RWPE2 (cell line): ENCODE results near the gene SLC39A9.

Experiments used
- ATAC-seq: fragments of 200-7000 bp; cut with Tn5 transposase; 3 replicates; pipeline ENCODE4 v1.9.1; 2021; ENCODE audit warnings: low read depth
- DNase-seq: peaks from one replicate; pipeline ENCODE4 v3.0.0-alpha.2; 2020; ENCODE audit warnings: low spot score
- H3K27ac ChIP-seq: fragments of 450-650 bp; 2 replicates; pipeline ENCODE4 v1.5.1; 2017; ENCODE audit warnings: mild to moderate bottlenecking; ENCODE audit not compliant: poor library complexity, severe bottlenecking
- H3K27me3 ChIP-seq: fragments of 250-450 bp; sonication (Bioruptor Pico); 2 replicates; pipeline ENCODE4 v1.5.1; 2021; ENCODE audit warnings: mild to moderate bottlenecking, moderate library complexity; ENCODE audit not compliant: insufficient read depth, poor library complexity, severe bottlenecking
- H3K36me3 ChIP-seq: fragments of 250-450 bp; sonication (Bioruptor Pico); 2 replicates; pipeline ENCODE4 v1.5.1; 2020; ENCODE audit warnings: low read depth, mild to moderate bottlenecking, moderate library complexity
- H3K4me1 ChIP-seq: fragments of 250-450 bp; sonication (Bioruptor Pico); 2 replicates; pipeline ENCODE4 v1.5.1; 2021; ENCODE audit warnings: mild to moderate bottlenecking, moderate library complexity; ENCODE audit not compliant: insufficient read depth, poor library complexity, severe bottlenecking
- H3K4me3 ChIP-seq: fragments of 250-450 bp; sonication (Bioruptor Pico); 2 replicates; pipeline ENCODE4 v1.5.1; 2021; ENCODE audit warnings: mild to moderate bottlenecking, moderate library complexity; ENCODE audit not compliant: severe bottlenecking
- H3K9me3 ChIP-seq: fragments of 250-450 bp; sonication (Bioruptor Pico); 2 replicates; pipeline ENCODE4 v1.5.1; 2021; ENCODE audit warnings: mild to moderate bottlenecking, moderate library complexity; ENCODE audit not compliant: severe bottlenecking
- TF ChIP-seq, protein P1 (sequence below): fragments of 450-650 bp; IDR thresholded peaks from one replicate; pipeline ENCODE4 v1.5.1; 2017; ENCODE audit warnings: mild to moderate bottlenecking, moderate library complexity; ENCODE audit not compliant: poor library complexity, severe bottlenecking

SLC39A9 gene

DNA sequence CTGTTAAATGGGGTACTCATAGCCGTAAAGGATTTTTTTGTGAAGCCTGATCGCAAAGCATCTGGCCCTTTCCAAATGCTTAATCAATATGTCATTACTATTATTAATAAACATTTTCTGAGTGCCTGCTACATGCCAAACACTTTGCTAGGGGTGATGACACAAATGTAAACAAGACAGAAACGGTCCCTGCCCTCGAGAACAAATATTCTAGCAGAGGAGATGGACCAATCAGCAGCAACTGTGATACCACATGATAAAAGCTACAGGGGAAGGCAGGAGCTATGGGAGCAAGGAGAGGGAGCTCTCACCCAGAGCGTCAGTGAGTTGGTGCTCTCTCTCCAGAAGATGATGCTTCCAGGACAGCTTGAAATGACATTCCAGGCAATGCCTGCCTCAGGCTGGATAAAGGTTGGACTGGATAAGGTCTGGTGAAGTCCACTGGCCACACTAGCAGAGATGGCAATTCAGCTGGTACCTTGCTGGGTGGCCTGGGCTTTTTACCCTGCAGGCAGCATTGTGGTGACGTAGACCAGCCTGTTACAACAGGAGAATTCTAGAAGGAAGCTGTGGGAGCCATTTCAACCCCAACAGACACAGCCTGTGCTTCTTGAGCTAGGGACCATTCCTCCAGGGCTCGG, 41.5 kb upstream of the SLC39A9 start:
- Histone ChIP-seq H3K27me3 (peaks cover 3% of the 10 kb centered on the region), H3K9me3 (no peaks in the 10 kb centered on the region), H3K36me3 (no peaks in the 10 kb centered on the region), H3K27ac (no peak overlapping the region), H3K4me3 (no peak overlapping the region), H3K4me1 (no peaks in the 10 kb centered on the region)
- ATAC-seq (no peak), DNase-seq (no peak)
- TF ChIP-seq, protein P1, sequence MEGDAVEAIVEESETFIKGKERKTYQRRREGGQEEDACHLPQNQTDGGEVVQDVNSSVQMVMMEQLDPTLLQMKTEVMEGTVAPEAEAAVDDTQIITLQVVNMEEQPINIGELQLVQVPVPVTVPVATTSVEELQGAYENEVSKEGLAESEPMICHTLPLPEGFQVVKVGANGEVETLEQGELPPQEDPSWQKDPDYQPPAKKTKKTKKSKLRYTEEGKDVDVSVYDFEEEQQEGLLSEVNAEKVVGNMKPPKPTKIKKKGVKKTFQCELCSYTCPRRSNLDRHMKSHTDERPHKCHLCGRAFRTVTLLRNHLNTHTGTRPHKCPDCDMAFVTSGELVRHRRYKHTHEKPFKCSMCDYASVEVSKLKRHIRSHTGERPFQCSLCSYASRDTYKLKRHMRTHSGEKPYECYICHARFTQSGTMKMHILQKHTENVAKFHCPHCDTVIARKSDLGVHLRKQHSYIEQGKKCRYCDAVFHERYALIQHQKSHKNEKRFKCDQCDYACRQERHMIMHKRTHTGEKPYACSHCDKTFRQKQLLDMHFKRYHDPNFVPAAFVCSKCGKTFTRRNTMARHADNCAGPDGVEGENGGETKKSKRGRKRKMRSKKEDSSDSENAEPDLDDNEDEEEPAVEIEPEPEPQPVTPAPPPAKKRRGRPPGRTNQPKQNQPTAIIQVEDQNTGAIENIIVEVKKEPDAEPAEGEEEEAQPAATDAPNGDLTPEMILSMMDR, result no peak

DNA sequence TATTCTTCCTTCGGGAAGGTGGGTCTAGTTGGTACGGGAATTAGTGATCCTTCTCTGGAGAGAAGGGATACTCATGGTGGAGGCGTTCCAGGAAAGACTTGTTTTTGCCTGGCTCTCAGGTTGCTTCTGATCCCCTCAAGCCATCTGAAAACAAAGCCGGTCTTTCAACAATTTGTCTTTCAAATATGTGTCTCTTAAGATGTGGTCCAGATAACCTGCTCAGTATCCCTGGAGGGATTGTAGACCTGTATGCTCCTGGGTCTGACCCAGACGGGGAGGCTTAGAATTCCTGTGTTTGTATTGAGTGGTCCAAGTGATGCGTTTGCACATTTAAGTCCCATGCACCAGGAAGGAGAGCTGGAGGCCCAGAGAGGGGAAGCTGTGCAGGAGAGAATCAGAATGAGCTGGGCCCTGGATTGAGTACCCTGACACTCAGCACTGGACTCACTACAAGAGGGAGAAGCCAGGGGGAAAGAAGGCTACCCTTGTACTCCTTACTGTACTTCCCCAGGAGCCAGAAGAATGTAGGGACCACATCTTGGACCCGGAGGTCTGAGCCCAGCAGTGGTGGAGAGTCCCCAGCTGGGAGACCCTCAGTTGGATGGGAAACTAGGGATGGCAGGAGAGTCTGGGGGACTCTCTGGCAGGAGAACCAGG, 40.8 kb upstream of the SLC39A9 start:
- no peaks in the 10 kb centered on the region for H3K4me1 ChIP-seq
- no peaks in the 10 kb centered on the region for H3K36me3 ChIP-seq
- no peak overlapping the region for H3K27ac ChIP-seq
- no peak overlapping the region for H3K4me3 ChIP-seq
- ATAC-seq (no peak), DNase-seq (no peak)
- TF ChIP-seq, protein P1, result no peak
- peaks cover 3% of the 10 kb centered on the region for H3K27me3 ChIP-seq
- no peaks in the 10 kb centered on the region for H3K9me3 ChIP-seq

DNA sequence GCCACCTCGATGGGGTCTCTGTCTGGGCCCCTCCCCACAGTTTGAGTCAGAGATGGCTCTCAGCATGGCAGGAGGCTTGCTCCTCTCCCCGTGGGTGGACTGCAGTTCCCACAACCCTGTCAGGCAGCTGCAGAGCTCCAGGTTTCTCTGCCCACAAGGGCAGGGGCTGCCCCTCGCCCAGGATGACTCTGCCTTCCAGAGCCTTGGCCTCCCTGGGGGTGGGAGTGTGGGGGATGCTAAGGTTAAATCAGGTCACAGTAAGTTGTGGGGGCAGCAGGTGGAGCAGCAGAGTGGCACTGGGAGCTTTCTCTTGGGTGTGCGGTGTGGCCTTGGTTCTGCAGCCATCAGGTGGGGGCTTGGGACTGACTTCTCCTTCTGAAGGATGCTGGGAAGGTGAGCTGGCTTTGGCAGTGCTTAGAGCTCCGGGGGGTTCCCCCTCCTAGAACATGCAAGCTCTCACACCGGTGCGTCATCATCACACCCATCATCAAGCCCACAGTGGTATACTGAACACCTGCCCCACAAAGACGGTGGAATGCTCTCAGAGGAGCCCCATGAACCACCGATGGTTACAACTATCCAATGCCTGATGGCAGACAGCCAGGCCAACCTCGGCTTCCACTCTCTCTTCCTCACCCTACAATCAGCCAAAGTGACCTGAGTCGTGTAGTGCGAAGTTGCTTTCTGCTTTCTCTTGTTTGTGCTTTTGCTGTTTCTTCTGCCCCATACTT, 40.1 kb upstream of the SLC39A9 start:
- Histone ChIP-seq H3K4me1 (no peaks in the 10 kb centered on the region), H3K27me3 (peaks cover 3% of the 10 kb centered on the region), H3K27ac (no peak overlapping the region), H3K9me3 (no peaks in the 10 kb centered on the region), H3K36me3 (no peaks in the 10 kb centered on the region), H3K4me3 (no peak overlapping the region)
- DNase-seq (no peak), ATAC-seq (no peak)
- TF ChIP-seq, protein P1, result no peak

DNA sequence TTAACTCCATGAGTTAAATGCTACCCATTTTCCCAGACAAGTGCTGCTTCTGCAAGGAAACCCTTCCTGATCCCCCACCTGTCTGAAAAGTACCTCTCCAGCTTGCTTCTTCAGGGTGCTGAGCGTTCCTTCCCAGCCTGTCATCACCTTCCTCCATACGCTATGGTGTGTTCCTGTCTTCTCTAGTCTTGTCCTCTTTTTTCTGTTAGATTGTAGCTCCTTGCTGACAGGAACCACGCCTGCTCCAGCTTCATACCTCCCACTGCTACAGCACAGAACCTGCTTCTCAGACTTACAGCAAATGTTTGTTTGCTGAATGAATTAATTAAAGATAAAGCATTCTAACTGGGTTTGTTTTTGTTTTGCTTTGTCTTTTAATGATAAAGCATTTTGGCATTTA, 39.5 kb upstream of the SLC39A9 start:
- H3K4me1 ChIP-seq, result no peaks in the 10 kb centered on the region
- ATAC-seq, result no peak
- no peak overlapping the region for H3K27ac ChIP-seq
- no peak for DNase-seq
- no peak overlapping the region for H3K4me3 ChIP-seq
- peaks cover 3% of the 10 kb centered on the region for H3K27me3 ChIP-seq
- H3K36me3 ChIP-seq, result no peaks in the 10 kb centered on the region
- no peaks in the 10 kb centered on the region for H3K9me3 ChIP-seq
- TF ChIP-seq, protein P1, result no peak
